Measurements from ENCODE around the gene PRRG1.
"Not testable (repeated sequence)": the region's sequence is repeated elsewhere in the genome, so short reads cannot be mapped to it uniquely, and the experiment has no call there.

Gene PRRG1

DNA sequence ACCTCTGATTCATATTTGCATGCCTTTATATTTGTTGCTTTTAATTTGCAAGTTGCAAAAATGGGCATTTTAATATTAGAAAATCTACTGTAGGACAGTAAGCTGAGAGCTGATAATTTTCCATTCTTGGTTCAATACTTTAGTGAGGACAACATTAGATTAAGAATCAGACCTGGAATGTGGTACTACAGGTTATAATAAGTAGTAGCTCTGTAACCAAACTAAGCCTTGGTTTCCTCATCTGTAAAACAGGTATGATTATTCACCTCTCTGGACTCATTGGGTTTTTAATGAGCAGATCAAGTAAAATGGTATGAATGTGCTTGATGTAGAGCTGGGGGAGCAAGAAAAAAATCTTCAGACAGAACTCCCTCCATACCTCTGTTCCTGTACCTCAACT, 31.1 kb downstream of the PRRG1 start:
- no peak for DNase-seq

DNA sequence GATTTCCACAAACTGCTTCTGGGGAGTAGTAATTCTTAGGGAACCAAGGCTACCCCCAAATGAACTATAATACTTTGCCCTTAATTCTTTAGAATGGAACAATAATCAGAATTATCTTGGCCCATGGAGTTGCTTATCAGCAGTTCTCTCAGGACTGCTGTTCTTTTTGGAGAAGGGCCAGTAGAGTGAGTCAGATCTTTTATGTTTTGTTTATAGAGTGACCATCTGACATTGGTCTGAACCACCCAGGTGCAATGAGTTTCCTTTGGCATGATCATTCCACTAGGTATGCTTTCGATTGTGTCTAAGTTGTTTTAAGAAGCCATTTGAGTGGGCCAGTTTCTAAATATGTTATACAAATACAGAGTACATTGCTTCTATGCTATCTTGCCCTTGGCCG, 31.8 kb downstream of the PRRG1 start:
- no peak for DNase-seq

DNA sequence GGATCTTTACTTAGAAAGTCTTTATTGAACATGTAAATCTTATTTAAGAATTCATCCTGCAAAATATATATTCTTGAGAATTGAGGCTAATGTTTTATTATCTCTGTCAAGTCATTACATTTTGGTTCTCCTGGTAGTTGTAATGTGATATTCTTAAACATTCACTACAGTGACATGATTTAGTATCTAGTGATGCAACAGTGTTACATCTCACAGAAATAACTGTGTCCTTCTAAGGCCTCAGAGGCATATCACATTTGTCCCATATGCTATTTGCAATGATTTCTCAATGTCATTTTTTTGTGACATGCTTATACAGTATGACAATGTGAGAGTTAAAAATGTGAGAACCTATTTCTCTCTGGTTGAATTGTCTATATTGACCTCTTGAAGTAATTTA, 34.1 kb downstream of the PRRG1 start:
- DNase-seq = no peak

DNA sequence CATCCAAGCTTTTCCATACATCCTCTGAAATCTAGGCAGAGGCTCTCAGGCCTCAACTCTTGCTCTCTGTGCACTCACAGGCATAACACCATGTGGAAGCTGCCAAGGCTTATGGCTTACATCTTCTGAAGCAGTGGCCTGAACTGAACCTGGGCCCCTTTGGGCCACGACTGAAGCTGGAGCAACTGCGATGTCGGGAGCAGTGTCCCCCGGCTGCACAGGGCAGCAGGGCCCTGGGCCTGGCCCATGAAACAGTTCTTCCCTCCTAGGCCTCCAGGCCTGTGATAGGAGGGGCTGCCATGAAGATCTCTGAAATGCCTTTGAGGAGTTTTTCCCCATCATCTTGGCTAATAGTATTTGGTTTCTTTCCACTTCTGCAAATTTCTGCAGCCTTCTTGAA, 39.2 kb downstream of the PRRG1 start:
- no peak for DNase-seq

DNA sequence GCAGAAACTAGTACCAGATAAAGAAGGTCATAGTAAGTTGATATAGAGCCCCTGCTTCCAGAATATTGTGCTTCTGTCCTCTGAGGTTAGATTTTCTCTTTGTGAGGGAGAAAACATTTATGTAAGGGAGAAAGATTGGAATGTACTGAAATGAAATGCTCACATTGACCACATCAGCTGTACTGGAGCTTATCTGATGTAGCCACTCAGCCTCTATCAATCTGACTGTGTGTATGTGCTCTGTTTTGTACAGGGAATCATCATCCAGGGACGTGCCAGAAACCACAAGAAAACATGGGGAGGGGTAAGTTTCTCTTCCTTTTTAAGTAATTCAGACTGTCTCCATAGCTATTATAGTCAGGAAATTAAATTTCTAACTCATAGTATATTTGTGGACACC, 56.8 kb downstream of the PRRG1 start:
- no peak for DNase-seq

DNA sequence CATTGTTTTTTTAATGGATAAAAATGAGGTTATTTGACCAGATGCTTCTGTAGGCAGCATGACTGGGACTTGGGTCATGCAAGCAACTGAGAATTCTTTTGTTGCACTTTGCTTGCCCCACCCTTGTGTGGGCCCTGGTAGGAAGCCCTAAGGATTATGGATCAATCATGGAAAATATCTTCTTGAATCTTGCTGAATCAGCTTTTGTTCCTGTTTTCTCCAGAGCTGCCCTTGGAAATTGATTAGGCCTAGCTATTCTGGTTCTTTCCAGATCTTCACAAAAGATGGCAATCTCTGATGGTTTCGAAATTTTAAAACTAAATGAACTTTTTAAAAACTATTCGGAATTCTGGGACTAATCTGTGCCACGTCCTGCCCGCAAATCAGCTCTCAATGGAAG, 58.6 kb downstream of the PRRG1 start:
- no peak for DNase-seq

DNA sequence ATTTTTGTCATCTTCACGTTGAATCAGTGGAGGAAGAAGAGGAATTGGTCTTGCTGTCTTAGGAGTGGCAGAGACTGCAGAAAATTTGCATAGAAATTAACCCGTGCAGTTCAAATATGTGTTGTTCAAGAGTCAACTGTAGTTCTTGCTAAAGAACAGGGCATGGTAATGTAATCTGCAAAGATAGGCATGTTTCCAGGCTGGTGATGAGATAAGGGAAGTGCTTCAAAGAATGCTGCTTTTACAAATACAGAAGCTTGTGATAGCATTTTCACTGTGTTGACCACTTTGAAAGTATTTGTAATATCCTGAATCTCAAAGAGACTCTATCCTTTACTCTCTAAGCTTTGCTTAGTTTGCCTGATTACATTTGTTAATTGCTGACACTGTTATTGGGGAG, 60.1 kb downstream of the PRRG1 start:
- no peak for DNase-seq

DNA sequence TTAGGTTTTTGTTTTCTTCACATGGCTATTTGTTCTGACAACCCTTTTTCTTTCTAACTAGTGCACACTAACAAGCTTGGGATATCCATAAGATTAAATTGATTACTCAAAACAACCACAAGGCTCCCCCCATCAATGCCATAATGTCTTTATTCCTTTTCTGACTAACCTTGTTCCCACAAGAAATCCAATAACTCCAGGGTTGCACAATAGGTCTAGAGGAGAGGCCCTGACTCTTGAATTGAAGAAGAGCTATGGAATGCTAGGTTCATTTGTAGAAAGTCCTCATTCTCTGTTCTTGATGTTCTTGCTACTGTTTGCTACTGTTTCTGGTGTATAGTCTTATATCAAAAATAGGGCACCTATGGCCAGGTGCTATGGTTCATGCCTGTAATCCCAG, 71.0 kb downstream of the PRRG1 start:
- DNase-seq = no peak

DNA sequence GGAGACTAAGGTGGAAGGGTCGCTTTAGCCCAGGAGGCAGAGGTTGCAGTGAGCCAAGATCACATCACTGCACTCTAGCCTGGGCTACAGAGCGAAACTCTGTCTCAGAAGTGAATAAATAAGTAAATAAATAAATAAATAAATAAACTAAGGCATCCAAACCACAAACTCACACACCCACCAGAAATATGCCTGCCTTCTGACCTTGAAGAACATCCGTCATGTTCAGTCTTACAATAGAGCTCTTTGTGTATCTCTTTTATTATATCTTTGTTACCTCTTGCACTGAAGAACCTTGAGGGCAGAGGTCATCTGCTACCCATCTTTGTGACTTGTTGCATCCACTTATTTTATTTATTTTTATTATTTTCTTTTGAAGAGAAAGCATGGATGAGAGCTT, 71.6 kb downstream of the PRRG1 start:
- DNase-seq = no peak

DNA sequence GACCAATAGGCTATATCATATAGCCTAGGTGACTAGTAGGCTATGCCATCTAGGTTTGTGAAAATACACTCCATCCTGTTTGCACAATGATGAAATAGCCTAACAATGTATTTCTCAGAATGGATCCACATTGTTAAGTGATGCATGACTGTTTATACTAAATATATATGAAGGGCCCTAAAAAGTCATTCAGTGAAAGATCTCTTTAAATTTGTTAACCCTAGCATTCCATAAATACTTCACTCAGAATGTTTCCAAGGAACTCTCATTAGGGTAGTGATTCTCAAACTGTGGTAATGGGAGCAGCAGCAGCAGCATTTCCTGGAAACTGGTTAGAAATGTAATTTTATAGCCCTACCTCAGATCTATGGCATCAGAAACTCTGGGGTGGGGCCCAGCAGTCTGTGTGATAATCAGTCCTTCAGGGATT, 74.9 kb downstream of the PRRG1 start:
- no peak for DNase-seq

DNA sequence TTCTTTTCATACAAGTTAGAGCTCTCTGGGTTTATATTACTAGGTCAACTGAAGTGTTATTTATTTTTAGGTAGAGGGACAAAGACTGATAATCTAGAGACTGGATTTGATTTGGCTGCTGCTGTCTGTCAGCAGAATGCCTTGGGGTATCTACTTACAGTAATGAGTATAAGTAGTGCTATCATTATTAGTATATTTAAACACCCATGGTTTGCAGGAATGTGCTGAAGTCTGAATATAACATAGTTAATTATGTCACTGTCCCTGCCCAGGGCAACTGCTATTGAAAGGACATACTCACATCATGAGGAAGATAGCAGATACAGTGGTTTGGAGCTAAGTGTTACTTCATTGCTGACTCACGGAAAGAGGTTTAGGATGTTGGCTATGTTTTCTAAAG, 76.2 kb downstream of the PRRG1 start:
- no peak for DNase-seq

DNA sequence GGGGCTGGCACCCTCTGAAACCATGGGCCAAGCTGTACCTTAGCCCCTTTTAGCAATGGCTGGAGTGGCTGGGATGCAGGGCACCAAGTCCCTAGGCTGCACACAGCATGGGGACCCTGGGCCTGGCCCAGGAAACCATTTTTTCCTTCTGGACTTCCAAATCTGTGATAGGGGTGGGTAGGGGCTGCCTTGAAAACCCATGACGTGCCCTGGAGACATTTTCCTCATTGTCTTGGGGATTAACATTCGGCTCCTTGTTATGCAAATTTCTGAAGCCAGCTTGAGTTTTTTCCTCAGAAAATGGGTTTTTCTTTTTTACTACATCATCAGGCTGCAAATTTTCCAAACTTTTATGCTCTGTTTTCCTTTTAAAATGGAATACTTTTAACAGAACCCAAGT, 79.8 kb downstream of the PRRG1 start:
- DNase-seq = not testable (repeated sequence)

DNA sequence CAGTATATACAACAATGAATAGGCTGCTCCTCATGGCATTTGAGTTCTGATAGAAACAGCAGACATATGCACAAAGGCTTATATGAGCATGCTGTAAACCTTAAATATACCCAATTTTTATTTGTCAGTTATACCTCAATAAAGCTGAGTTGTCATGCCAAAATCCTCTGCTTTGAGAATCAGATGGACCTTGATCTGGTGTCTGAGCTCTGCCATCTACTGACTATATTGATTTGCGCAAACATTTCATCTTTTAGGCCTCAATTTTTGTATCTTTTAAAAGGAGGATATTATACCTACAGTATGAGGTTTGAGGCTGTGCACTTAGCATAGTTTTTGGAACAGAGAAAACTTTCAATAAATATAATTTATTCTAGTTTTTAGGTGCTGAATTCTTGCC, 85.2 kb downstream of the PRRG1 start:
- DNase-seq = no peak

DNA sequence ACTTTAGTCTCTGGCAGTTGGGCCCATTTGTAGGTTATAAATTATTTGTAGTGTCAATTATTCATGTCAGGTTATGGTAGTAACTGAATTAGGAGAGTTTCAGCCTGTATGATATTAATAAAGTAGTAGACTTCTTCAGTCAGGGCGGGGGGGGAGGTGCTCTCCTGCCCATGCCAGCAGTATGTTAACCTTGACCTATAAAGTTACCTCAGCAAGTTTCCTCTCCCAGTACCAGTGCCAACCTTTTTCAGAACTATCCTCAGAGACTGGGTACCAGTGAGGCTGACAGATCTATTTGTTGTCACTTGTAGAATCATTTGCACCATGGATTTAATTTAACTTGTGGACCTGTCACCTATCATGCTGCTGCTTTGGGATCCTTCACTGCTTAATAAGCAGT, 88.0 kb downstream of the PRRG1 start:
- DNase-seq = no peak

DNA sequence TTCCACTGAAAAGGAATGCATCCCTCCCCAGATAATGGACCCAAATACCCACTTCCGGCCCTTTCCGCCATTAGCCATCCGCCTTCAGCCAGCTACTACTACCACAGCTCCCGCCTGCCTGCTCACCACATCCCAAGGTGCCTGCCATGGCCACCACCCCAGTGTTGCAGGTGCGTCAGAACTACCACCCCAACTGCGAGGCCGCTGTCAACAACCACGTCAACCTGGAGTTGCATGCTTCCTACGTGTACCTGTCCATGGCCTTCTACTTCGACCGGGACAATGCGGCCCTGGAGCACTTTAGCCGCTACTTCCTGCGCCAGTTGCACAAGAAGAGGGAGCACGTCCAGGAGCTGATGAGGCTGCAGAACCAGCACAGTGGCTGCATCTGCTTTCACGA, 92.2 kb downstream of the PRRG1 start:
- no peak for DNase-seq

DNA sequence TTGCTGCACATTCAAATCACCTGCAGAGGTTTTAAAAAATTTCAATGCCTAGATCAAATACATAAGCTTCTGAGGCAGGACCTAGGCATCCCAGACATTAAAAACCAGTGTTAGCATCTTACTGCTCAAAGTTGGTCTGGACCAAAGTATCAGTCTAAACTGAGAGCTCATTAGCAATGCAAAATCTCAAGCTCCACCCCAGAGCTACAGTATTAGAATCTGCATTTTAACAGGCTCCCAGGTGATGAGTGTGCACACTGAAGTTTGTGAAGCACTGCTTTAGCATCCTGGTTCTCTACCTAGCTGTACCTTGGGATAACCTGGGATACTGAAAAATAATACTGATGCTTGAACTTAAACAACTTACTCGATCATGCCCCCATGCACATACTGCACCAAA, 96.0 kb downstream of the PRRG1 start:
- DNase-seq = no peak

DNA sequence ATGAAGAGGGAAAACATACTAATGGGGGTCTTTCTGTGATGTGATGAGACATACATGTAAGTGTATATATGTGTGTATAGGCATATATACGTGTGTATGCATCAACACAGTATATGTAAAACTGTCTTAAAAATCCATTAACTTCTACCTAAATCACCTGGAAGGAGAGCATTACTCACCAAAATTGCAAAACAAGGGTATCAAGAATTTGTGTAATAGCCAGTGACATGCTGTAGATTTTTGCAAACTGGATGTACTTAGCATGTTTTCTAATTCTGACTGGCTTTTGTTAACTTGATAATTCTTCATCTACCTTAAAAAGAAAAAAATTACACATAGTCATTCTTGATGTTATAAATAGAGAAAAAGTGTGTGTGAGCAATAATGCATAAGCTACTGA, 104.7 kb downstream of the PRRG1 start:
- DNase-seq = no peak

DNA sequence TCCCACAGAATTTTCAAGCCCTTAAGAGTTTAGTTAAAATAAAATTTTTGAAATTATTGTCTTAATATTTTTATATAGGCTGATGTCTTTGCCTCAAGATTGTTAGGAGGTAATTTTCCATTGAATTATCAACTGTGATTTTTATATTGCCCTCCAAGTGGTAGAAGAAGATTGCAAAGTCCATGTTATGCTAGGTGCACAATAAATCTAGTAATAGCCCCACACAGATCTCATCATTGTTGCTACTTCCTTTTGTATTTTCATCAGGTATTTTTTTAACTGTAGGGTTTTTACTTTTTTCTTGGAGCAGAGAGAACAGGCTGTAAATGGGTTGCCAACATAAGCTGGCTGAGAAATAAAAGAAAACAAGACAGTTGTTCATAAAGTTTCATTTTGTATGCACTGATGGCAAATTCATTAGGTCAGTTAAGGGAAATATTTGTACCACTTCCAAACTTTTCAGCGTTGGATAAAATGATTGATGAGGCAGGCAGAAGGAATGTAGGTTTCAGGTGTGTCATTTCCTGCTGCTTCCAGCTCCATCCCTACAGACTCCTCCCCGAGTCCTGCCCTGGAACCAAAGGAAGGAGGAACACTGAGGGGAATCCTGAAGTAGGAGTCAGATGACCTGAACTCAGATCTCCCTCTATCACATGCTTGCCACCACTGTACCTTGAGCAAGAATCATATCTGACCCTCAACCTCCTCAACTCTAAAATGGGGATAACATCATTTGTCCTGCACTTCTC, 105.5 kb downstream of the PRRG1 start:
- DNase-seq = no peak

DNA sequence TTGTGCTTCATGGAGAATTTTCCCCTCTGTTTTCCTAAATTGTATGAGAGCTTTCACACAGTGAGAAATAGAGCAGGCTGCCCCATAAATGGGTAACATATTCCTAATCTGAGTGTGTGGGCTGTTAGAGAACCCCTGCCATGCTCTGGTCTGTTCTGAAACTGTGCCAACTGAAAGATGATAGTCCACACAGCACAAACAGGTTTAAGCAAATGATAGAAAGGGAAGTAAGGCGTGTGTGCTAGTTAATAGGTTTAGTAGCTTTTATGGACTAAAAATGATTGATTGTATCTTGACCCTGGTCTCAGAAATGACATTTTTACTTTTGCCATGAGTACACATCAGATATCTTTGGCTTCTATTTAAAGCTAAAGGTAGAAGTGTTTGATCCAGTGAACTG, 106.2 kb downstream of the PRRG1 start:
- no peak for DNase-seq

DNA sequence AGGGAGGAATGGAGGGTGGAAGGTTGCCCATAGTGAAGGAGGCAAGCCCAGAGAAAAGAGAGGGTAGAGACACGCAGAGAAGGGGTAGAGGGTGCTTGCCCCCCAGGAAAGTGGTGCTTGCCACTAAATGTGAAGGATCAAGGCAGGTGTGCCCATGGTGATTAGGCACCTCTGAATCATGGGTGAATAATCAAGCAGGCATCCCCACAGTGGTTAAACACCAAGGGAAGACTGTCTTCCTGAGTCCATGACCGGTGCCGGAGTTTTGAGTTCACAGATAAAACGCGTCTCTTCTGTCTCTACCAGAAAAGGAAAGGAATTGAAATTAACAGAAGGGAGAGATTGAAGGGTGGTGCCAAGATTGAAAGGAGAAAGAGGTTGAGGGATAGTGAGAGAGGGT, 111.1 kb downstream of the PRRG1 start:
- not testable (repeated sequence) for DNase-seq

DNA sequence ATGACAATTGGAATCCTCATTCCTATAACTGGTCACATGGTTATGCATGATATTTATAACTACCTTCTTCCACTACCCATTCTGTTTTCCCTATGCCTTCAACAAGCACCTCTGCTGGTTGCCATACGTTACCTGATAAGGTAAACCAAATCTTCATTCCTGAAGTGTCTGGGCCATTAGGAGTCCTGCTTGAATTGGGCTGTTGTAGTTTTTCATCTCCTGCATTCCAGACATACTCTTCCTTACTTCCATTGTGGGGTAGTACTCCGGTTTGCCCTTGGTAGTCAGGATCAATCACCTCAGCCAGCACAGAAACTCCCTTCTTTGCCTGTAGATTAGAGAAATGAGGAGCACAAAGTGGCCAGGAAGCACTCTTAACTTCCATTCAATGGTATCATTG, 113.2 kb downstream of the PRRG1 start:
- no peak for DNase-seq

DNA sequence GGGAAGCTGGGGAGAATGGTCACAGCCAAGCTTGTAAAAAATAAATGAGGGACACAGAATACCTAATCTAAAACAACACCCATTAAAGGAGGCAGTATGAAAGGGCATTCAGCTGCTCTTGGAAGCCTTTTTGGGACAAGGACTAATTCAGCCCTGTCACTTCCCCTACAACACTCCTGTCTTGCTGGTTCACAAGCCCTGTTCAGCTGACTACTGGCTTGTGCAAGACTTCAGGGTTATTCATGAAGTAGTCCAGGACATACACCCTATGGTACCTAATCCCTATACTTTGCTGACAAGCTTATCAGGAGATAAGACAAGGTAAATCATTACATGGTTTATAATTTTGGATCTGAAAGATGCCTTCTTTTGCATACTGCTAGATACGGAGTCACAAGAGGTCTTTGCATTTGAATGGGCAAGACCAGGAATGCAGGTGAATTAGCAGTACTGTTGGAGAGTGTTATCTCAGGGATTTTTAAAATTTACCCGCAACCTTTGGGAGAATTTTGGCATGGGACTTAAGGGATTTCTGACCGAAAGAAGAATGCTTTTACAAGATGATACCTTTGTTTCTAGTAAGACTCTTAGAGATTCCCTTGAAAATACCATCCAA, 119.1 kb downstream of the PRRG1 start:
- DNase-seq = no peak

DNA sequence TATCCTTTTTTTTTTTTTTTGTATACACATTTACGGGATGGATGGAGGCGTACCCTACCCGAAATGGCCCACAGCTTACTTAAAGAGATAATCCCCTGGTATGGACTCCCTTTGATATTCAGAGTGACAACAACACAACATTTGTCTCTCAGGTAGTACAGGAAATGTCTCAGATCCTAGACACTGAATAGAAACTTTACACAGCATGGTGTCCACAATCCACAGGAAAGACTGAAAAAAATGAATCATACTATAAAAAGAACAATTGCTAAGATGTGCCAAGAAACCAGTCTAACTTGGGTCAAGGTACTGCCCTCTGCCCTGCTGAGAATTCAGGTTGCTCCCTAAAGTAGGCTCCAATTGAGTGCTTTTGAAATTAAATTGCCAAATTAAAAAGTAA, 121.5 kb downstream of the PRRG1 start:
- no peak for DNase-seq

DNA sequence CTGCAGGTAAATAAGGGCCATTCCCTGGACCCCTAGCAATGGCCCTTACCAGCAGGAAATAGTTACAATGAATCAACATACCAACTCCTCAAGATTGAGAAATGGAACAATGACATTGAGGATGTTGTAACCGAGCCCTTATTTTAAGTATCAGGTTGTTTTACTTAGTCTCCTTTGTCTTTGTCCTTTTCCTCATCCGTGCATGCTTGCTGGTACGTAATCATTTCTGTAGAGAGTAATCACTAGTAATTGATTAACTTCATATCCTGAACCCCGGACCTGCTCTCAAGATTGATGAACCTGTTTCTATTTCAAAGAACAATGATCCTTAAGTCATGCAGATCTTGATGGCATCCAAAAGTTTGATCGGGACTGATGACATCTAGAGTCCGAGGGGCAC, 123.7 kb downstream of the PRRG1 start:
- DNase-seq = no peak

DNA sequence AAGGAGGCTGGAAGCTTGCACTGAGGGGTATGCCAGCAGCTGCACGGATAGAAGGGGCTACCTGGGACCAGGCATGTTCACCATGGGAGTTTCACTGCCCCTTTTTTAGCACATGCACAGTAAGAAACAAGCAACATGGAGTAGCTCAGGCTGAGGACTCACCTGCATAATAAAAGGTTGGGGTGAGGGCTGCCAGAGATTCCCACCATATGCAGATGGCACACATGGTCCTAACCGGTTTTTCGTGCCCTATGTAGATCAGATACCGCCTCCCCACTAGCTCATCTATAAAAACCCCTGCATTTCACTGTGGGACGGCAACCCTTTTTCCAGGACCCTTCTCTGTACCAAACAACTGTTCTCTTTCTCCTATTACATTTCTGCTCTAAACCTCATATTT, 125.3 kb downstream of the PRRG1 start:
- no peak for DNase-seq
